BJ (cell line): ENCODE data around the gene DPP6. TPM values are rescaled to one million over a fixed set of nuclear protein-coding genes. Genes with fewer than 3 reads are reported as not detected.

Experiments used
- CTCF ChIA-PET: fragments of 350-600 bp; formaldehyde crosslinking; extraction: SDS; loops from one replicate; lab custom pipeline; 2021; ENCODE audit warnings: antibody characterized with exemption, inconsistent platforms; lab: Yijun Ruan, JAX
- POLR2A ChIA-PET: fragments of 300-600 bp; sonication (Branson Sonifier 250); formaldehyde crosslinking; extraction: SDS; loops from one replicate; lab custom pipeline; 2021; ENCODE audit warnings: antibody characterized with exemption; lab: Charles Lee
- DNase-seq: peaks from one replicate; pipeline ENCODE4 v3.0.0-alpha.2; 2011; ENCODE audit warnings: low read depth
- H3K27me3 ChIP-seq: 2 replicates; pipeline ENCODE4 v1.6.0; 2011; ENCODE audit warnings: low read length; ENCODE audit not compliant: control insufficient read depth, insufficient read depth
- H3K36me3 ChIP-seq: 2 replicates; pipeline ENCODE4 v1.5.1; 2011; ENCODE audit warnings: low read length; ENCODE audit not compliant: control insufficient read depth, insufficient read depth
- H3K4me3 ChIP-seq: 2 replicates; pipeline ENCODE4 v1.5.1; 2011; ENCODE audit warnings: low read depth, mild to moderate bottlenecking, control low read depth, low read length
- CTCF ChIP-seq: IDR thresholded peaks from 2 replicates; pipeline ENCODE4 v1.5.1; 2011; ENCODE audit warnings: low read depth, mild to moderate bottlenecking, control low read depth, inconsistent platforms, low read length, moderate library complexity; ENCODE audit not compliant: insufficient read depth
- polyA plus RNA-seq: library from polyadenylated mRNA; depleted of rRNA; stranded (reverse); fragments of >200 nt; gene quantifications from 2 replicates; pipeline ENCODE4 v1.2.3, GENCODE V29; 2011

The DPP6 gene
- polyA plus RNA-seq, 1 experiment, result not detected

- ChIA-PET POLR2A (no interaction called here), CTCF (no interaction called here)
- H3K27me3 ChIP-seq, result no peaks in the 10 kb centered on the region
- no peaks in the 10 kb centered on the region for H3K36me3 ChIP-seq
- TF ChIP-seq CTCF, result no peak
- DNase-seq, result no peak
- H3K4me3 ChIP-seq, result no peak overlapping the region
Observed at GRCh38 chr7:154770962-154771361, 718.8 kb downstream of the DPP6 start.

GRCh38 chr7:154774303-154774969, 722.2 kb downstream of the DPP6 start:
- DNase-seq, result no peak
- Histone ChIP-seq H3K27me3 (no peaks in the 10 kb centered on the region), H3K36me3 (no peaks in the 10 kb centered on the region), H3K4me3 (no peak overlapping the region)
- ChIA-PET POLR2A (no interaction called here), CTCF (no interaction called here)
- no peak for TF ChIP-seq CTCF

GRCh38 chr7:154775681-154776080, 723.5 kb downstream of the DPP6 start:
- Histone ChIP-seq H3K36me3 (no peaks in the 10 kb centered on the region), H3K4me3 (no peak overlapping the region), H3K27me3 (no peaks in the 10 kb centered on the region)
- ChIA-PET POLR2A (no interaction called here), CTCF (no interaction called here)
- TF ChIP-seq CTCF, result no peak
- DNase-seq, result no peak

- H3K4me3 ChIP-seq, result no peak overlapping the region
- ChIA-PET CTCF (no interaction called here), POLR2A (no interaction called here)
- no peaks in the 10 kb centered on the region for H3K36me3 ChIP-seq
- H3K27me3 ChIP-seq, result no peaks in the 10 kb centered on the region
- DNase-seq, result no peak
- no peak for TF ChIP-seq CTCF
Observed at GRCh38 chr7:154776350-154776749, 724.2 kb downstream of the DPP6 start.

GRCh38 chr7:154777023-154777422, 724.8 kb downstream of the DPP6 start:
- ChIA-PET CTCF (interaction anchor here (0.7 kb wide), 1 partner anchor 134 kb away, joined by 3 read pairs; no protein-coding TSS in a partner anchor), POLR2A (no interaction called here)
- H3K4me3 ChIP-seq, result no peak overlapping the region
- TF ChIP-seq CTCF, result no peak
- DNase-seq, result no peak
- H3K27me3 ChIP-seq, result no peaks in the 10 kb centered on the region
- H3K36me3 ChIP-seq, result no peaks in the 10 kb centered on the region
